Breast epithelium (tissue), 4 donors: ENCODE data around the gene RTN4RL1. TPM values are rescaled to one million over a fixed set of nuclear protein-coding genes. Genes with fewer than 3 reads are reported as not detected.

Experiments
- DNase-seq, 2 donors: peaks; one replicate each; pipeline ENCODE4 v3.0.0-alpha.2; 2019; ENCODE audit warnings: low spot score in 2 of 2
- H3K27ac ChIP-seq, 2 donors: fragments of 200-600 bp; sonication (generic) in 1 of 2; one replicate each; pipeline ENCODE4 v1.5.1; 2016 to 2019; ENCODE audit warnings: mild to moderate bottlenecking in 1 of 2
- H3K27me3 ChIP-seq, 2 donors: fragments of 200-600 bp; sonication (generic) in 1 of 2; one replicate each; pipeline versions ENCODE4 v1.5.1 to v1.6.0; 2017 to 2019; ENCODE audit warnings: control low read depth in 1 of 2, mild to moderate bottlenecking in 1 of 2
- H3K36me3 ChIP-seq: fragments of 200-600 bp; one replicate; pipeline ENCODE4 v1.5.1; 2019
- H3K4me1 ChIP-seq, 2 donors: fragments of 200-600 bp; sonication (generic); one replicate each; pipeline ENCODE4 v1.5.1; 2016 to 2019; ENCODE audit warnings: control low read depth in 1 of 2
- H3K4me3 ChIP-seq, 3 donors: fragments of 200-600 bp; sonication (generic); 1 replicate in 2 of 3; 2 replicates in 1 of 3; pipeline ENCODE4 v1.5.1; 2016 to 2019; ENCODE audit warnings: mild to moderate bottlenecking in 3 of 3, moderate library complexity in 2 of 3
- H3K9me3 ChIP-seq, 2 donors: fragments of 200-600 bp; sonication (generic) in 1 of 2; one replicate each; pipeline ENCODE4 v1.5.1; 2016 to 2019; ENCODE audit warnings: control low read depth in 1 of 2
- CTCF ChIP-seq, 3 donors: fragments of 450-650 bp; IDR thresholded peaks; one replicate each; pipeline ENCODE4 v1.5.1; 2016 to 2017; ENCODE audit warnings: antibody characterized with exemption in 3 of 3, mild to moderate bottlenecking in 3 of 3, moderate library complexity in 3 of 3
- POLR2A ChIP-seq: fragments of 450-650 bp; IDR thresholded peaks from one replicate; pipeline ENCODE4 v1.6.1; 2016; ENCODE audit warnings: antibody characterized with exemption, mild to moderate bottlenecking, moderate library complexity
- POLR2AphosphoS5 ChIP-seq, 3 donors: sonication (generic); formaldehyde crosslinking; IDR thresholded peaks; one replicate each; pipeline ENCODE4 v1.6.1; 2017; ENCODE audit warnings: antibody characterized with exemption in 3 of 3
- intact Hi-C: fragments of 100-400 bp; cut with DNase I; formaldehyde crosslinking; loops from one replicate; pipeline ENCODE4 v1.15.1; 2023; ENCODE audit warnings: low total_unique reads
- total RNA-seq, 3 donors: library from RNA; depleted of rRNA; stranded (reverse); fragments of >200 nt; gene quantifications; one replicate each; pipeline ENCODE4 v1.1.0, GENCODE V29; 2016

Gene RTN4RL1
- total RNA-seq, 3 donors from 2014 or later = 3.8 to 19.6 (median 14.1) TPM

- no peaks in the 10 kb centered on the region for H3K27me3 ChIP-seq
- intact Hi-C loops = no loop called here
- no peak overlapping the region for H3K27ac ChIP-seq
- peaks cover 5 to 6% of the 10 kb centered on the region in 2 donors for H3K4me1 ChIP-seq
- H3K36me3 ChIP-seq = peaks cover 4% of the 10 kb centered on the region
- DNase-seq = no peak
- H3K9me3 ChIP-seq = no peaks in the 10 kb centered on the region
- TF ChIP-seq POLR2AphosphoS5 (IDR thresholded peaks at IDR 0.05) (no peak), CTCF (IDR thresholded peaks at IDR 0.05) (no peak), POLR2A (no peak)
- H3K4me3 ChIP-seq = no peak overlapping the region
Measured at GRCh38 chr17:2040219-2040827, 15.2 kb upstream of the RTN4RL1 start.

DNA sequence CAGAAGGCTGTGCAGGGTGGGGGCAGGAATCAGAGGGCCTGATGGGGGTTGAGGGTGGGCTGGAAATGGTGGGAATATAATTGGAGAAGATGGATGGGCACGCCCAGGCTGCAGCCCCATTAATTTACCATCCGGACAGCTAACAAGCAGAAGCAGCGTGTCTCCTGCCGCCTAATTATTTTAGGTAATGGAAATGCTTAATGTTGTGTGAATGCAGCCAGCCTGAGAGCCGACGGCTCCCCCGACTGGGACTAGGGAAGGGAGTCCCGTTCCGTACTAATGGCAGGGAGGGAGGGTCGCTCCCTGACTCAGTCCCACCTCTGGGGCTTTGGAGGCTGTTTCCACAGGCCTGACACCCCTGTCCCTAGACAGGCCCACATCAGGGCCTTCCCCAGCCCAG, 12.0 kb upstream of the RTN4RL1 start:
- Histone ChIP-seq H3K27ac (no peak overlapping the region), H3K9me3 (no peaks in the 10 kb centered on the region), H3K27me3 (no peaks in the 10 kb centered on the region), H3K36me3 (peaks cover 4% of the 10 kb centered on the region), H3K4me1 (peaks cover 0 to 6% of the 10 kb centered on the region in 2 donors), H3K4me3 (no peak overlapping the region)
- no peak for DNase-seq
- TF ChIP-seq CTCF (IDR thresholded peaks at IDR 0.05) = no peak
- no peak for TF ChIP-seq POLR2A
- TF ChIP-seq POLR2AphosphoS5 (IDR thresholded peaks at IDR 0.05) = no peak
- intact Hi-C loops = no loop called here

DNA sequence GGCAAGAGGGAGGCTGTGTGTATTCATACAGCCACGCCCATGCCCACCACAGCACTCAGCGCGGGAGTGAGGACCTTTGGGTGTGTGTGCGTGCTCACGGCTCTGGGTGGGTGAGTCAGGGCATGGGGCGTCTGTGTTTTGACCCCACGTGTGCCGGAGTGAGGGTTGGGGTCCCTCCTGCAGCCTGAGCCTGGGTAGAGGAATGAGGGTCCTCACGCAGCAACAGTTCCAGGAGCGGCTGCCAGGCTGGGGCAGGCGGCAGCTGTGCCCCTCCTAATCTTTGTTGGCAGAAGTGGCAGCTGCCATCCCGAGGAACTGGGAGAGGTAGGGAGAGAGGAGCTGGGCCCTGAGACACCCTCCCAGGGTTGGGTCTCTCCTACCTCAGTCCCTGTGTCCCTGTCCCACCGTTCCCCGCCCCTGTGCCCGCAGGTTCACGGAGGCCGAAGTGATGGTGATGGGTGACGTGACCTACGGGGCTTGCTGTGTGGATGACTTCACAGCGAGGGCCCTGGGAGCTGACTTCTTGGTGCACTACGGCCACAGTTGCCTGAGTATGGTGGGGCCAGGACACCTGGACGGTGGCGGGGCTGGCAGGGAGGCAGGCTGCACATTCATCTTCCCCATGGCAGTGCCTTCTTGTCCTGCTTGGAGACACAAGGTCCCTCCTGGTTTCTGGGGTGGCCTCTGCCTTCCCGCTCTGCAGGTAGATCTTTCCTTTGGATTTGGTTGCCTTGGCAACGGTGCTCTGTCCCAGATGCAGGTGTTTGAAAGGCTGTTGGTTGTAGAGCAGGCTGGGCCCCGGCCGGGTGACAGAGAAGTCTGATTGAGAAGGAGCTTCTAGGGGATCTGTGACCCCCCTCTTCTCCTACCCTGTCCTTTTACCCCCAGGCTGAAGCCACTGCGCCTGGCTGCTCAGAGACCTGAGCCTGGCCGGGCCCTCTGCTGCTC, 10.7 kb upstream of the RTN4RL1 start:
- no peak overlapping the region for H3K4me3 ChIP-seq
- no peak for TF ChIP-seq POLR2A
- no peak for TF ChIP-seq POLR2AphosphoS5 (IDR thresholded peaks at IDR 0.05)
- no peak for TF ChIP-seq CTCF (IDR thresholded peaks at IDR 0.05)
- intact Hi-C loops = no loop called here
- no peaks in the 10 kb centered on the region for H3K9me3 ChIP-seq
- no peak overlapping the region for H3K27ac ChIP-seq
- no peak for DNase-seq
- H3K27me3 ChIP-seq = no peaks in the 10 kb centered on the region
- peaks cover 0 to 5% of the 10 kb centered on the region in 2 donors for H3K4me1 ChIP-seq
- peaks cover 4% of the 10 kb centered on the region for H3K36me3 ChIP-seq

GRCh38 chr17:2034806-2035540, 9.8 kb upstream of the RTN4RL1 start:
- peaks cover 4% of the 10 kb centered on the region for H3K36me3 ChIP-seq
- no peak for DNase-seq
- TF ChIP-seq POLR2AphosphoS5 (IDR thresholded peaks at IDR 0.05) (no peak), CTCF (IDR thresholded peaks at IDR 0.05) (no peak), POLR2A (no peak)
- intact Hi-C loops = no loop called here
- H3K4me3 ChIP-seq = no peak overlapping the region
- H3K4me1 ChIP-seq = peaks cover 0 to 7% of the 10 kb centered on the region in 2 donors
- H3K27me3 ChIP-seq = no peaks in the 10 kb centered on the region
- no peaks in the 10 kb centered on the region for H3K9me3 ChIP-seq
- no peak overlapping the region for H3K27ac ChIP-seq
